Right lobe of liver (tissue), 4 donors: Measurements from ENCODE around the gene TEDC1.

Source experiments
- CTCF ChIP-seq, 4 donors: fragments of 200-600 bp in 3 of 4; fragments of 450-650 bp in 1 of 4; IDR thresholded peaks; one replicate each; pipeline versions ENCODE4 v1.5.1 to v1.8.0; 2016 to 2022; ENCODE audit warnings: antibody characterized with exemption in 4 of 4, mild to moderate bottlenecking in 2 of 4
- POLR2A ChIP-seq: fragments of 450-650 bp; IDR thresholded peaks from one replicate; pipeline ENCODE4 v1.6.1; 2017; ENCODE audit warnings: antibody characterized with exemption, mild to moderate bottlenecking
- donor health status: DM: no; HTN: no; CAD: no.
- donor health status: DM: no; HTN: no; CAD: no.
- donor health status: DM: no; HTN: yes; CAD: no.

GRCh38 chr14:105501504-105502291, 10.7 kb downstream of the TEDC1 start:
- TF ChIP-seq CTCF (IDR thresholded peaks at IDR 0.05), result no peak
- TF ChIP-seq POLR2A, result no peak
